ENCODE results near the gene MPPED1.

Gene MPPED1

GRCh38 chr22:43431808-43432554, 20.2 kb downstream of the MPPED1 start:
- DNase-seq (ENCODE audit: low spot score): no peak

- DNase-seq (ENCODE audit: low spot score): no peak
Measured at GRCh38 chr22:43432883-43433415, 21.1 kb downstream of the MPPED1 start.

- no peak for DNase-seq (ENCODE audit: low spot score)
Measured at GRCh38 chr22:43433451-43434274, 21.8 kb downstream of the MPPED1 start.

DNA sequence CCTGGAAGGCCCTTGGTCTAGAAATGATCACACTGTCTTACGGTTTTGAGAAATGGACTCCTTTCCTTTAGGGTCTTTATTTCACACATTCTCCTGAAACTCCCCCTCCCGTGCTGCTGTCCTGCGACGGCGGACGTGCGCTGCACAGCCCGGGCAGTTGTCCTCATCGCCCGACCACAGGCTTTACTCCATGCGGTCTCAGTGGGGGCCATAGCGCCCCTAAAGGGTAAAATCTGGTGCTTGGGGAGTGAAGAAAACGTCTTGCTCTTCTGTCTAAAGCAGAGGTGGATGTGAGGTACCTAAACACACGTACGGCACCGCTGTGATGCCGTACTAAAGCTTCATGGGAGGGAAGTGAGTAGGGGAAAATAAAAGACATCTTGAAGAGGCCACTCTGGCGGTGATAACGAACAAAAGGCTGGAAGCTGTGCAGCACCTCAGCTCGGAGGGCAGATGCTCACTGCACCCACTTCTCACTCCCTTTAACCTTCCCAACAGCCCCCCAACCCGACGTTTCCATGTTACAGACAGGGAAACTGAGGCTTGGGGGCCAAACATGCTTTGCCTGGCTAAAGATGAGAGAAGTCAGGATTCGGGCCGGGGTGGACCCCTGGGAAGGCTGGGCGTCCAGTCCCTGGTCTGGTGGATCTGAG, 22.6 kb downstream of the MPPED1 start:
- no peak for DNase-seq (ENCODE audit: low spot score)

DNA sequence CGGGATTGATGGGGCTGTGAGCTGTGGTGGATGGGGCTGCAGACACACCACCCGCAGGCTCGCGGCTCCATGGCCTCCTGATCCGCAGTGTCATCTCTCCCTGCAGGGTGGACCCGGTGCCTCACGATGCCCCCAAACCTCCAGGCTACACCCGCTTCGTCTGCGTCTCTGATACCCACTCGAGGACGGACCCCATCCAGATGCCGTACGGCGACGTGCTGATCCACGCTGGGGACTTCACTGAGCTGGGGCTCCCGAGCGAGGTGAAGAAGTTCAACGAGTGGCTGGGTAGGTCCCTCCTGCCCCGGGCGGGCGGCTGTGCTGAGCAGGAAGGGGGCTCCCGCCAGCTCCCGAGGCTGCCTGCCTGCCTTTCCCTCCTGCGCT, 23.1 kb downstream of the MPPED1 start:
- no peak for DNase-seq (ENCODE audit: low spot score)

- no peak for DNase-seq (ENCODE audit: low spot score)
Measured at GRCh38 chr22:43435851-43436811, 24.3 kb downstream of the MPPED1 start.

- no peak for DNase-seq (ENCODE audit: low spot score)
Measured at GRCh38 chr22:43436868-43437267, 25.1 kb downstream of the MPPED1 start.

DNA sequence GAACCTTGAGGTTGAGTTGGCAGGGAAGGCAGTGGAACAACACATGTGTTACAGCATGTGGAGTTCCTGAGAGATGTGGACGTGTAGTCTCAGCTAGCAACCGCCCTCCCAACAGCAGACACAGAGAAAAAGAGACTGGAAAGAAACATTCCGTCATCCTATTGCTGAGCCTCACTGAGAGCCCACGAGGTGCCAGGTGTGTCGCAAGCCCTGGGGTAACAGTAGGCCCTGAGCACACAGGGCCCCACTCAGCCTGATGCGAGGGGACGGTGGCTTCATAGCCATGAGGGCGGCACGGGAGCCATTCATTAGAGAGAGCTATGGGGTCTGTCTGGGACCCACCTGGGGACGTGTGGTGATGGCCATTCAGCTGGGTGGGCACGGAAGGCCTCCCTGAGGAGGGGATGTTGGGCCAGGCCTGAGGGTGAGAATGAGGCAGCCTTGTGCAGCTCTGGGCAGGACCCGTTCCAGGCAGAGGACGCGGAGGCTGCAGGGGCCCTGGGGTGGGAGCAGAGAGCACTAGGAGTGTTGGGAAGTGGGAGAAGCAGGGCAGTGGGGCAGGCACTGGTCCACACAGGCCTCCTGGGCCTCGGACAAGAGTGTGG, 26.2 kb downstream of the MPPED1 start:
- no peak for DNase-seq (ENCODE audit: low spot score)

- no peak for DNase-seq (ENCODE audit: low spot score)
Measured at GRCh38 chr22:43438666-43439347, 27.0 kb downstream of the MPPED1 start.

DNA sequence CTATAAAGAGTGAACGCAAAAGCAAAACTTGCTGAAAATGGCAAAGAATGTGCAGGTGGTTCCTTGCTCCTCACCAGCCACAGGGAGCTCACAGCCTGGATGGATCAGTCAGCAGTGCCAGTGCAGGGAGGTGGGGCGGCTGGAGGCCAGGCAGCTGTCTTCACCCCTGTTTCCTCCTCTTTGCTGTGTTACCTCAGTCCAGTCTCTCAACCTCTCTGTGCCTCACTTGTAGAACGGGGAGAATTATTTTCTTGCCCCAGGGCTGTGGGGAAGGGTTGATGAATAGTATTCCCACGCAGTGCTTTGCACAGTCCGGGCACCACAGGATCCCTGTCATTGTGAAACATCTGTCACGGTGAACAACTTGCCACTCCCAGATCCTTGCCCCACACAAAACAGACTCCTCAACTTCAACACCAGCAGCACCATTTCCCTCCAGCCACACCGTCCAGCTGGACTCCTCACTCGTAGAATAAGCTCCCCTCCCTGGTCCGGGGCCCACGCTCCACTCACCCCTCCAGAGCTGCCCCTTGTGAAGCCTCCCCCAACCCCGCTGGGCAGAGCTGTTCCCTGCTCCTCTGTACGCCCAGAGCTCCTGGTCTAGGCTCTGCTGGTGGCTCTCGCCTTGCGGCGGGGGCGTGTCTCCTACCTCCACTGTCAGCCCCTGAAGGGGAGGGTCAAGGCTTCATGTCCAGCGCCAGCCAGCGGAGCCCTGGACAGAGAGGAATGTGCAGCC, 27.7 kb downstream of the MPPED1 start:
- no peak for DNase-seq (ENCODE audit: low spot score)

GRCh38 chr22:43440104-43440387, 28.2 kb downstream of the MPPED1 start:
- DNase-seq (ENCODE audit: low spot score): no peak

DNA sequence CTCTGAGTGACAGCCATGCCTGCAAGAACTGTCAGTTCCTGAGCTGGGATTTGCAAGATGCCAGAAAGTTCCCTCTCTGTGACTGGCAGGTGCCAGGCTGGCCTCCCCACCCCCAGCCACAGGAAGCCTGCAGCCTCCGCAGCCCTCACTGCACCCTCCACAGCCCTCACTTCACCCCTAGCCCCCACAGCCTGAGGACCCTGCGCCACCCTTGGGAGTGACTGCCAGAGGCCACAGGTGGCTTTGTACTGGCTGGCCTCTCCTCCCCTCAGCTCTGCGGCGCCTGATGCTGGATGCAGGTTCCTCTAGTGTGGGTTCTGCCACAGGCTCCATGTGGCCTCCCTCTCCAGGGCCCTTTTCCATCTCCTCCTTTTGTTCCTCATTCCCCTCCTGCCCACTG, 28.7 kb downstream of the MPPED1 start:
- DNase-seq (ENCODE audit: low spot score): no peak

DNA sequence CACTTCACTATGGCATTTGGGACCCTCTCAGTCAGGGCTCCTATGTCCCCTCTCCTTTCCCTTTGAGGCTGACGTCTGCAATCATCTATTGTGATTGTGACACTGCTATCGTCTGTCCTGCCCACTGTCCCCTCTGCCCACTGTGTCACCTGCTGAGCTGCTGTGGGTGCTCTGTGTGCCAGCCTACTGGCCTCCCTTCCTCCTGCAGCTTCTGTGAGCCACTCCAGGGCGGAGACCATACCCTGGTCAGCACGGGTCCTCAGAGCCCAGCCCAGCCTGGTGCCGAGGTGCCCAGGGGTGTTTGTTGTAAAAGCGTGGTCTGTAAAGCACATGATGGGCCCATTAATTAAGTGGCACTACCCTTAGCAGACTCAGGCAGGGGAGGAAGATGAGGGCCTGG, 29.4 kb downstream of the MPPED1 start:
- DNase-seq (ENCODE audit: low spot score): no peak

- no peak for DNase-seq (ENCODE audit: low spot score)
Measured at GRCh38 chr22:43441751-43442150, 29.9 kb downstream of the MPPED1 start.

DNA sequence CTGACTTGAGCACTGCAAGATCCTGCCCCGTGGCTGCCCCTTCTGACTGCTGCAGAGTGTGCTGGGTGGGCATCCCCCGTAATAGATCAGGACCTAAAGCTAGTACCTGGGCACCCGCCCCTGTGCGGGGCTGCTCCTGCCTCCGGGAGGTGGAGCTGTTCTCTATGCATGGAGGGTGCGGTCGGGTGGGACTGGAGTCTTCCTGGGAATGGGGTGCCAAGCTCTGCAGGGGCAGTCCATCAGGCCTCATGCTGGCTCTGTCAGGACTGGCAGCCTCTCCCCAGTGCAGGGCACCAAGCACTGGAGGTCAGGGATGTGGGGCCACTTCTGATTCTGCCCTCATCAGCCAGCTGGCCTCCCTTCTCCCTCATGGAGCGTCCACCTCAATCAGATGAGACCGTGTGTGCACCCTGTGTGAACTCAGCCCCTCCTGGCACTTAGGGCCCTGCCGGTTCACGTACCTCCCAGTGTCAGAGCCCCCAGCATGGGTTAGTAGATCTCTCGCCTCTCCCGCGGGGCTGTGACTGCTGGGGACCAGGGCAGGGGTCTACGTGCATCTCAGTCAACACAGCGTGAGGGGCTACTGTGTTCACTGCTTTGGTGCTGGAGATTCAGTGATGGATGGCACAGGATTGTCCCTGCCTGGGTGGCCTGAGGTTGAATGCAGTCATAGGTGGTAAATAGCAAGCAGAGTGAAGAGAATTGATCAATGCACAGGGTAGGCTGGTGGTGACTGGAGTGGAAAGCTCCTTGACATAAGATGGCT, 30.8 kb downstream of the MPPED1 start:
- DNase-seq (ENCODE audit: low spot score): no peak

- no peak for DNase-seq (ENCODE audit: low spot score)
Measured at GRCh38 chr22:43443152-43443471, 31.3 kb downstream of the MPPED1 start.

GRCh38 chr22:43446037-43446803, 34.4 kb downstream of the MPPED1 start:
- DNase-seq (ENCODE audit: low spot score): no peak

DNA sequence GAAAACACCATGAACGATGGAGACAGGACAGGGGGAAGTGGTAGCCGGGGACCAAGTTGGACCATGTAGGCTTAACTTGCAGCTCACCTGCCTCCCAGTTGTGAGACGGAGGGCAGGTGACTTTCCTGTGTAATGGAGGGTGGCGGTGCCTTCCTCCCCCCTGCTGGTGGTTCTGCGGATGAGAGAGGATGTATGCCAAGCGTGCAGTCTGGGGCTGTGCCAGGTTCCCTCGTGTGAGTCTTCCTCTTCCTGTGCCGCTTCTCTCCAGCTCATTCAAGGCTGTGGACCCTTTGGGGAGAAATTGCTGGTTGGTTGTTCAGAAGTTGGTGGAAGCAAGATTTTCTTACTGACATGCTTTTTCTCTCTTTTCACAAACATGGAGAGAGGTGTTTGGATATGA, 35.1 kb downstream of the MPPED1 start:
- no peak for DNase-seq (ENCODE audit: low spot score)

GRCh38 chr22:43447380-43447779, 35.6 kb downstream of the MPPED1 start:
- no peak for DNase-seq (ENCODE audit: low spot score)

All from CD4-positive, alpha-beta T cell treated with Interleukin-15 for 4 hours (primary cell).